SK-N-SH (cell line): ENCODE results near the gene TSPAN12. TPM values are rescaled to one million over a fixed set of nuclear protein-coding genes. Genes with fewer than 3 reads are reported as not detected.

Experiments used
- CTCF ChIA-PET: fragments of 300-600, 350-600 bp; formaldehyde crosslinking; extraction: SDS; loops from one replicate; lab custom pipeline; 2021; lab: Yijun Ruan, JAX
- POLR2A ChIA-PET: fragments of 350-600 bp; sonication (Branson Sonifier 250); formaldehyde crosslinking; extraction: SDS; loops from one replicate; lab custom pipeline; 2020; ENCODE audit warnings: antibody characterized with exemption, inconsistent platforms; lab: Yijun Ruan, JAX
- DNase-seq: peaks from one replicate; pipeline ENCODE4 v3.0.0; 2012
- H2AFZ ChIP-seq: fragments of 200-600 bp; sonication (generic); 2 replicates; pipeline ENCODE4 v1.8.1; 2016; ENCODE audit warnings: antibody characterized with exemption, mild to moderate bottlenecking, low read depth
- H3F3A ChIP-seq: fragments of 200-600 bp; sonication (generic); replicated peaks from 2 replicates; pipeline ENCODE3; 2016; ENCODE audit warnings: antibody characterized with exemption, mild to moderate bottlenecking; ENCODE audit not compliant: insufficient read depth
- H3K27ac ChIP-seq, 2 experiments: fragments of 200-500 bp in 1 of 2; fragments of 200-600 bp in 1 of 2; sonication (Bioruptor generic) in 1 of 2; sonication (generic), shearing (Covaris generic) in 1 of 2; 2 replicates each; pipeline versions ENCODE4 v1.5.1 to v1.6.1; 2014 to 2016; ENCODE audit warnings: low read depth in 2 of 2, inconsistent platforms in 1 of 2, low read length in 1 of 2, mild to moderate bottlenecking in 1 of 2, mixed read lengths in 1 of 2
- H3K27me3 ChIP-seq: fragments of 200-600 bp; sonication (generic), shearing (Covaris generic); 2 replicates; pipeline ENCODE4 v1.6.1; 2016; ENCODE audit warnings: mixed run types; ENCODE audit not compliant: insufficient read depth
- H3K36me3 ChIP-seq, 2 experiments: fragments of 200-500 bp in 1 of 2; fragments of 200-600 bp in 1 of 2; sonication (Bioruptor generic) in 1 of 2; sonication (generic) in 1 of 2; replicated peaks in 1 of 2; 2 replicates each; pipeline versions ENCODE3 to v1.5.1; 2014 to 2016; ENCODE audit warnings: low read length in 1 of 2, mild to moderate bottlenecking in 1 of 2; ENCODE audit not compliant: insufficient read depth in 2 of 2, control insufficient read depth in 1 of 2
- H3K4me1 ChIP-seq, 2 experiments: fragments of 200-500 bp in 1 of 2; fragments of 200-600 bp in 1 of 2; sonication (Bioruptor generic) in 1 of 2; sonication (generic), shearing (Covaris generic) in 1 of 2; 2 replicates each; pipeline versions ENCODE4 v1.5.1 to v1.6.1; 2014 to 2016; ENCODE audit warnings: low read depth in 1 of 2, low read length in 1 of 2, mixed run types in 1 of 2; ENCODE audit not compliant: insufficient read depth in 2 of 2, control insufficient read depth in 1 of 2
- H3K4me2 ChIP-seq: fragments of 200-600 bp; sonication (generic), shearing (Covaris generic); 2 replicates; pipeline ENCODE4 v1.6.1; 2017; ENCODE audit warnings: mixed run types
- H3K4me3 ChIP-seq, 2 experiments: fragments of 200-500 bp in 1 of 2; fragments of 200-600 bp in 1 of 2; sonication (Bioruptor generic) in 1 of 2; sonication (generic), shearing (Covaris generic) in 1 of 2; 2 replicates each; pipeline versions ENCODE4 v1.5.1 to v1.8.1; 2014 to 2016; ENCODE audit warnings: low read depth in 2 of 2, inconsistent platforms in 1 of 2, low read length in 1 of 2, mild to moderate bottlenecking in 1 of 2, mixed read lengths in 1 of 2, moderate library complexity in 1 of 2
- H3K79me2 ChIP-seq: fragments of 200-600 bp; sonication (generic); 2 replicates; pipeline ENCODE4 v1.8.1; 2017; ENCODE audit warnings: mild to moderate bottlenecking; ENCODE audit not compliant: insufficient read depth
- H3K9ac ChIP-seq: fragments of 200-600 bp; sonication (generic); 2 replicates; pipeline ENCODE4 v1.6.1; 2017; ENCODE audit warnings: mixed run types
- H3K9me2 ChIP-seq: fragments of 200-600 bp; sonication (generic); 2 replicates; pipeline ENCODE4 v1.6.1; 2017; ENCODE audit warnings: mixed run types
- H3K9me3 ChIP-seq: fragments of 200-600 bp; sonication (generic); 2 replicates; pipeline ENCODE4 v1.6.1; 2017; ENCODE audit warnings: mixed run types, mild to moderate bottlenecking, moderate library complexity
- H4K20me1 ChIP-seq: fragments of 200-600 bp; sonication (generic); 2 replicates; pipeline ENCODE4 v1.6.1; 2017; ENCODE audit warnings: mild to moderate bottlenecking, mixed run types; ENCODE audit not compliant: insufficient read depth
- CTCF ChIP-seq: fragments of 200-600 bp; sonication (generic); IDR thresholded peaks from 2 replicates; pipeline ENCODE4 v1.6.1; 2017; ENCODE audit warnings: antibody characterized with exemption, mild to moderate bottlenecking, moderate library complexity
- ELF1 ChIP-seq: IDR thresholded peaks from 2 replicates; pipeline ENCODE4 v1.4.0; 2012
- EZH2phosphoT487 ChIP-seq: fragments of 200-600 bp; sonication (generic); IDR thresholded peaks from 2 replicates; pipeline ENCODE4 v1.6.1; 2017; ENCODE audit warnings: low read depth, mixed run types, mild to moderate bottlenecking, antibody characterized with exemption, moderate library complexity, borderline replicate concordance
- GABPA ChIP-seq: IDR thresholded peaks from 2 replicates; pipeline ENCODE4 v1.4.0; 2012; ENCODE audit warnings: low read depth, mild to moderate bottlenecking
- GATA2 ChIP-seq: sonication (generic); formaldehyde crosslinking; IDR thresholded peaks from 2 replicates; pipeline ENCODE4 v1.5.0; 2020; ENCODE audit warnings: mild to moderate bottlenecking, missing genetic modification reagents
- MEF2A ChIP-seq: IDR thresholded peaks from 2 replicates; pipeline ENCODE4 v1.4.0; 2012; ENCODE audit warnings: low read depth, borderline replicate concordance
- MXI1 ChIP-seq: IDR thresholded peaks from 2 replicates; pipeline ENCODE4 v1.6.1; 2012; ENCODE audit warnings: mild to moderate bottlenecking, low read depth, low read length, improper control_type of control experiment
- NFIC ChIP-seq: IDR thresholded peaks from 2 replicates; pipeline ENCODE4 v1.4.0; 2012; ENCODE audit warnings: borderline replicate concordance
- RXRA ChIP-seq: IDR thresholded peaks from 2 replicates; pipeline ENCODE4 v1.4.0; 2012; ENCODE audit warnings: low read depth, mild to moderate bottlenecking, borderline replicate concordance
- SMC3 ChIP-seq: IDR thresholded peaks from 2 replicates; pipeline ENCODE4 v1.6.1; 2012; ENCODE audit warnings: low read depth, low read length, improper control_type of control experiment
- ZBTB33 ChIP-seq: IDR thresholded peaks from 2 replicates; pipeline ENCODE4 v1.4.0; 2012; ENCODE audit warnings: low read depth, borderline replicate concordance
- WGBS: methylation state at CpG from one replicate; pipeline ENCODE4 v1.1.6; 2017; ENCODE audit warnings: low lambda C conversion rate; 5-methylcytosine and 5-hydroxymethylcytosine counted together
- polyA plus RNA-seq, 3 experiments: library from polyadenylated mRNA; depleted of rRNA; stranded (reverse); fragments of >200 nt; gene quantifications; 2 replicates each; pipeline ENCODE4 v1.2.3, GENCODE V29; 2012
- TF ChIP-seq, protein P1 (sequence below): IDR thresholded peaks from 2 replicates; pipeline ENCODE4 v1.6.1; 2012; ENCODE audit warnings: mild to moderate bottlenecking, low read depth, low read length, moderate library complexity
- TF ChIP-seq, protein P2 (sequence below): IDR thresholded peaks from 2 replicates; pipeline ENCODE4 v1.4.0; 2012; ENCODE audit warnings: low read depth, borderline replicate concordance

The TSPAN12 gene
- polyA plus RNA-seq, 1 of the 3 experiments (the other 2 are of a cell fraction) = not detected

- TF ChIP-seq, protein P1, sequence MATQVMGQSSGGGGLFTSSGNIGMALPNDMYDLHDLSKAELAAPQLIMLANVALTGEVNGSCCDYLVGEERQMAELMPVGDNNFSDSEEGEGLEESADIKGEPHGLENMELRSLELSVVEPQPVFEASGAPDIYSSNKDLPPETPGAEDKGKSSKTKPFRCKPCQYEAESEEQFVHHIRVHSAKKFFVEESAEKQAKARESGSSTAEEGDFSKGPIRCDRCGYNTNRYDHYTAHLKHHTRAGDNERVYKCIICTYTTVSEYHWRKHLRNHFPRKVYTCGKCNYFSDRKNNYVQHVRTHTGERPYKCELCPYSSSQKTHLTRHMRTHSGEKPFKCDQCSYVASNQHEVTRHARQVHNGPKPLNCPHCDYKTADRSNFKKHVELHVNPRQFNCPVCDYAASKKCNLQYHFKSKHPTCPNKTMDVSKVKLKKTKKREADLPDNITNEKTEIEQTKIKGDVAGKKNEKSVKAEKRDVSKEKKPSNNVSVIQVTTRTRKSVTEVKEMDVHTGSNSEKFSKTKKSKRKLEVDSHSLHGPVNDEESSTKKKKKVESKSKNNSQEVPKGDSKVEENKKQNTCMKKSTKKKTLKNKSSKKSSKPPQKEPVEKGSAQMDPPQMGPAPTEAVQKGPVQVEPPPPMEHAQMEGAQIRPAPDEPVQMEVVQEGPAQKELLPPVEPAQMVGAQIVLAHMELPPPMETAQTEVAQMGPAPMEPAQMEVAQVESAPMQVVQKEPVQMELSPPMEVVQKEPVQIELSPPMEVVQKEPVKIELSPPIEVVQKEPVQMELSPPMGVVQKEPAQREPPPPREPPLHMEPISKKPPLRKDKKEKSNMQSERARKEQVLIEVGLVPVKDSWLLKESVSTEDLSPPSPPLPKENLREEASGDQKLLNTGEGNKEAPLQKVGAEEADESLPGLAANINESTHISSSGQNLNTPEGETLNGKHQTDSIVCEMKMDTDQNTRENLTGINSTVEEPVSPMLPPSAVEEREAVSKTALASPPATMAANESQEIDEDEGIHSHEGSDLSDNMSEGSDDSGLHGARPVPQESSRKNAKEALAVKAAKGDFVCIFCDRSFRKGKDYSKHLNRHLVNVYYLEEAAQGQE = no peak
- no peak for TF ChIP-seq SMC3
- TF ChIP-seq RXRA = no peak
- TF ChIP-seq GABPA = no peak
- TF ChIP-seq CTCF = no peak
- TF ChIP-seq MEF2A = no peak
- no peak for TF ChIP-seq MXI1
- no peak for TF ChIP-seq EZH2phosphoT487
These were observed 21.3 kb downstream of the TSPAN12 start (continued) for GRCh38 chr7:120836556-120837115.

- Histone ChIP-seq H3K27me3 (no peaks in the 10 kb centered on the region), H3F3A (no peaks in the 10 kb centered on the region), H3K27ac (no peak overlapping the region), H3K4me3 (no peak overlapping the region), H3K9me3 (no peaks in the 10 kb centered on the region), H4K20me1 (no peaks in the 10 kb centered on the region), H3K9me2 (no peaks in the 10 kb centered on the region; the same call in 1 of the 2 replicates), H3K4me2 (no peak overlapping the region), H2AFZ (no peak overlapping the region), H3K9ac (no peak overlapping the region), H3K4me1 (no peaks in the 10 kb centered on the region), H3K79me2 (no peaks in the 10 kb centered on the region), H3K36me3 (no peaks in the 10 kb centered on the region)
- 66% methylated on average over 2 of the region's 2 CpGs for WGBS
- POLR2A ChIA-PET = no interaction called here
- DNase-seq = no peak
- CTCF ChIA-PET = interaction anchor here (1.4 to 4.5 kb wide), 2 partner anchors 23 to 29 kb away, joined by 3 to 18 read pairs; partner anchors contain the start of gene TSPAN12
- TF ChIP-seq MXI1 (no peak), ELF1 (no peak), GATA2 (CRISPR knock-in tag) (no peak), ZBTB33 (no peak), CTCF (no peak), NFIC (no peak)
- TF ChIP-seq, protein P2, sequence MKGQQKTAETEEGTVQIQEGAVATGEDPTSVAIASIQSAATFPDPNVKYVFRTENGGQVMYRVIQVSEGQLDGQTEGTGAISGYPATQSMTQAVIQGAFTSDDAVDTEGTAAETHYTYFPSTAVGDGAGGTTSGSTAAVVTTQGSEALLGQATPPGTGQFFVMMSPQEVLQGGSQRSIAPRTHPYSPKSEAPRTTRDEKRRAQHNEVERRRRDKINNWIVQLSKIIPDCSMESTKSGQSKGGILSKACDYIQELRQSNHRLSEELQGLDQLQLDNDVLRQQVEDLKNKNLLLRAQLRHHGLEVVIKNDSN = no peak
These were observed 23.2 kb downstream of the TSPAN12 start for GRCh38 chr7:120834726-120835125.
